CD4-positive, alpha-beta T cell treated with Interleukin-17A for 4 hours (primary cell): ENCODE measurements around the gene GAS6.
"Not testable (repeated sequence)": the region's sequence is repeated elsewhere in the genome, so short reads cannot be mapped to it uniquely, and the experiment has no call there.

Source experiments
- DNase-seq: peaks from one replicate; pipeline ENCODE4 v3.0.0-alpha.2; 2020; ENCODE audit warnings: mixed read lengths

The GAS6 gene

GRCh38 chr13:113835461-113836270, 28.2 kb downstream of the GAS6 start:
- DNase-seq = no peak

- DNase-seq = no peak
Measured at GRCh38 chr13:113834496-113835200, 29.2 kb downstream of the GAS6 start.

GRCh38 chr13:113834006-113834405, 29.9 kb downstream of the GAS6 start:
- not testable (repeated sequence) for DNase-seq

GRCh38 chr13:113833111-113833830, 30.6 kb downstream of the GAS6 start:
- no peak for DNase-seq

- DNase-seq = no peak
Measured at GRCh38 chr13:113832631-113833030, 31.2 kb downstream of the GAS6 start.

GRCh38 chr13:113832205-113832604, 31.7 kb downstream of the GAS6 start:
- no peak for DNase-seq

- DNase-seq = no peak
Measured at GRCh38 chr13:113831061-113831460, 32.8 kb downstream of the GAS6 start.

GRCh38 chr13:113830426-113830950, 33.4 kb downstream of the GAS6 start:
- not testable (repeated sequence) for DNase-seq

GRCh38 chr13:113828282-113828825, 35.5 kb downstream of the GAS6 start:
- DNase-seq = no peak

GRCh38 chr13:113827021-113827420, 36.9 kb downstream of the GAS6 start:
- DNase-seq = no peak

GRCh38 chr13:113826446-113826845, 37.4 kb downstream of the GAS6 start:
- DNase-seq = not testable (repeated sequence)

- no peak for DNase-seq
Measured at GRCh38 chr13:113825841-113826240, 38.0 kb downstream of the GAS6 start.

- DNase-seq = no peak
Measured at GRCh38 chr13:113823771-113824170, 40.1 kb downstream of the GAS6 start.

GRCh38 chr13:113822956-113823744, 40.7 kb downstream of the GAS6 start:
- DNase-seq = no peak

GRCh38 chr13:113822266-113822665, 41.6 kb downstream of the GAS6 start:
- DNase-seq = no peak

- no peak for DNase-seq
Measured at GRCh38 chr13:113821847-113822246, 42.0 kb downstream of the GAS6 start.

- no peak for DNase-seq
Measured at GRCh38 chr13:113820813-113821651, 42.8 kb downstream of the GAS6 start.

- no peak for DNase-seq
Measured at GRCh38 chr13:113819731-113820715, 43.9 kb downstream of the GAS6 start.

- DNase-seq = no peak
Measured at GRCh38 chr13:113819341-113819730, 44.5 kb downstream of the GAS6 start.
